DMS153 treated with DMSO at 0.1 percent for 48 hours (cell line): ENCODE results near the gene KIAA1671.

Experiments
- DNase-seq: peaks from one replicate; lab custom pipeline; 2025; ENCODE audit not compliant: unreplicated experiment; lab: John Stamatoyannopoulos, UW

The KIAA1671 gene

GRCh38 chr22:25134451-25134850, 181.9 kb downstream of the KIAA1671 start:
- no peak for DNase-seq

GRCh38 chr22:25136953-25137576, 184.5 kb downstream of the KIAA1671 start:
- no peak for DNase-seq

DNA sequence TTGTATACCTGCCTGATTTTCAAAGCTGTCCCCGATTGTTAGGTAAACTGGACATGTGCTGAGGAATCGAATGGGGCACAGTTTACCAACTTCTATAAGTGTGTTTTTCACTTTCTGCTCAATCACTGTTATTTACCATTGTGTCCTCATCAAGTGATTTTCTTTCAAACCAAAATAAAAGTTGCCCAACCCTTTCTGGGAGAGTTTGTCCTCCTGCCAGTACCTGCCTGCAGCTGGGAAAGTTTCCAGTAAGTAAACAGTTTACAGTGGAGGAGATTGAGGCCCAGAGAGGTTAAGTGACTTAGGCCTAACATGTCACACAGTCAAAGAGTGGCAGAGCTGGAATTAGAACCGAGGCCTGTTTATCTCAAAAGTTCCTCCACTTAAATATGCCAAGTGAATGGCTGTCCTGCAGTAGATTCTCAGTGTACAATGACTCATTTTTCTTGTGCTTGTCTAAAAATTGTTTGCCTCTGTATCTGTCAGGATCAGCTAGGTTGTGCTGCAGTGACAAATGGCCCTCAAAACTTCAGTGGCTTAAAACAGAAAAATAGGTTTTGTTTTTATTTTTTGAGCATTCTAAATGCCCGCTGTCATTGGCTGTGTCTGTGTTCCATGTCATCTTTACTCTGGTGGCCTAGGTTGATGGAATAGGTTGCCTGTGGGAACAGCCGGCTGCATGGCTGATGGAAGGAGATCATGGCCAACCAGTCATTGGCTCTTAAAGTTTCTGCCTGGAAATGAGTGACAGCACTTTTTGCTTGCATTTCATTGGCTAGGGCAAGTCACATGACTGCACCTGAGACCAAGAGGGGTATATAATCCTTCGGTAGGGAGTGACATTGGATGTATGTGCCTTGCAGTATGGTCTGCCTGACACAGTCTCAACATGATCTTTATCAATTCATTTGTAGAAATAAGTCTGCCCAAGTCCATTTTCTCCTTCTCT, 185.3 kb downstream of the KIAA1671 start:
- no peak for DNase-seq

DNA sequence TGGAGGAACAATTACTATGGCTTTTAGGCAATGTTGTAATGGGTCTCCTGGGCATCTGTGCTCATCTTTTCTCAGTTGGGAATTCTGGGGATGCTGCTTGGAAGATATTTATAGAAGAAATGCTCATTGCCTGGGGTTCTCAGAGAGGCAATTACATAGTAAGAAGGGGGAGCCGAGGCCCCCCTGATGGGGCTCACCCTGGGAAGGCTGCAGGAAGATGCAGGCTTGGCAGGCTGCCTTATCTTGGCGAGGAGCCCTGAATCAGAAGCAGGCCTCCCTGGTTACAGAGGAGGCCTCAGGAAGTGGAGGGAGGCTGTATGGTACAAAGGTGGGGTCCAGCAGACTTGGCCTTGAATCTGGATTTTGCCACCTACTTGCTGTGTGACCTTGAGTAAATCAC, 186.5 kb downstream of the KIAA1671 start:
- DNase-seq: no peak

DNA sequence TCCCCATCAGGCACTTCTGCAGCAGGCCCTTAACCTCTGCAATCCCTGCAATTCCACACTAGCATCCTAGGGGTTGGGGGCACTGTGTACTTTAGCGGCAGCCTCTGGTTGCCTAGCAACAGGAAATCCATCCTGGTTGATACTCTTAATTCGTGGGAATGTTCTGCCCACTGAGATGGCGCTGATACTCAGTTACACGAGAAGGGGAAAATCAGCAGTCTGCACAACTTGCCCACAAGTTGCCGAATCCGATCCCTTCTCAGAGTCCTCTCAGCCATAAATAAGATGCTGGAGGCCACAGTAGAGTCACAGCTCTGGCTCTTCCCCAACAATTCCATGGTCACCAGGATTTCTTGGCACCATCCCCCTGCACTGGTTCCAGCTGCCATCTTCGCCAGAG, 189.6 kb downstream of the KIAA1671 start:
- no peak for DNase-seq

GRCh38 chr22:25143156-25144076, 190.9 kb downstream of the KIAA1671 start:
- no peak for DNase-seq

- DNase-seq: no peak
Observed at GRCh38 chr22:25144522-25144921, 192.0 kb downstream of the KIAA1671 start.

- DNase-seq: no peak
Observed at GRCh38 chr22:25146307-25146706, 193.8 kb downstream of the KIAA1671 start.

- DNase-seq: no peak
Observed at GRCh38 chr22:25146906-25147641, 194.6 kb downstream of the KIAA1671 start.

DNA sequence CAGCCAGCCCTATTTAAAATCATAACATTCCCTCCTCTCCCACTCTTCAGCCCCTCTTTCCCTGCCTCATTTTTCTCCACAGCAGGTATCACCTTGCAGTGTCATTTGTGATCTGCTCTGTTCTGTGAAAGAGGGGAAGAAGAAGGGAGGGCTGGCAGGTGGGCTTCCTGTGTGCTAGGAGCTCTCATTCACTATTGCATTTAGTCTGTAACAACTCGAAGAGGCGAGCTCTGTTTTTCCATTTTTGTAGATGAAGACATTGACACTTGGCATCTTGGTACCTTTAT, 195.1 kb downstream of the KIAA1671 start:
- no peak for DNase-seq

- DNase-seq: no peak
Observed at GRCh38 chr22:25148149-25148691, 195.7 kb downstream of the KIAA1671 start.

DNA sequence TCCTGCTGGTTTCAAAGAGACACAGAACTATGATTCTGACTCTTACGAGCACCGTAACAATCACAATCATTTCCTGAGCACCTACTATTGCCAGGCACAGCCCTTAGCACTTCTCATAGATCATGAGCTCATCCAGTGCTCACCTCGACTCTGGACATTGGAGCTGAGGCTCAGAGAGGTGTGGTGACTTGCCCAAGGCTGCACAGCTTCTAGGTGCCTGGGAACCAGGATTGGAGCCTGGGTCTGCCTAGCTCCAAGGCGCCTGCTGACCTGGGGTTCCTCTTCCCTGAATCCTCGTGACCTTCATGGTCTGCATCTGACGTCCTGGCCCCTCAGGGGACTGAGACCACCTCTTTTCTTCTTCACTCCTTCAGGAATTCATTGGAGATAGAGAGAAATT, 196.5 kb downstream of the KIAA1671 start:
- DNase-seq: no peak

DNA sequence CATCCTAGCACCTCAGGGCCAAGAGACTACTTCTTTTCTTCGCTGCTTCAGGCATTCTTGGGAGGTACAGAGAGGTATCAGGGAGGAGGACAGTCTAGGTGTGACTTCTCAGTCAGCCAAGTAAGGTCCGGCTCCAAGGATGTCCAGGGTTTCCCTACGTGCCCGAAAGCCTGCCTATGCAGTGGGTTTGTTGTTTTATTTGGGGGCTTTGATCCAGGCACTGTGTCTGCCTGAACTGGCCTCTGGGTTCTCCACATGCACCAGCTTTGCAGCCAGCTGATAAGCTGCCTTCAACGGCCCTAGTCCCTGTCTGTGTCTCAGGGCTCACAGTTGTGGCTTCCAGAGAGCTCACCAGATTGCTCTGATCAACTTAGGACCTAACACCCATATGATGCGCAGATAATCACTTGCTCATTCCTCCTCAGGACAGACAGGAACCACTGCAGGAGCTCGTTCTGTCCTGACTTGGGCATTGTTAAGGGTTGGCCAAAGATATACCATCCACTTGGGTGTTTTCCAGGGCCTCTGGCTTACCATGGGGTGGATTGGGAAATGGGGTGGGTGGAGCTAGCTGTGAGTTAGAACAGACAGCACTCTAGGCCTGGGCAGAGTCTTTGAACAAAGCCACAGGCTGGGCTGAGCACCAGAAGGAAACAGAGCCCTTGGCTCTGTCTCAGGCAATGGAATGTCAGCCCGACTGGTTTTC, 201.6 kb downstream of the KIAA1671 start:
- no peak for DNase-seq

DNA sequence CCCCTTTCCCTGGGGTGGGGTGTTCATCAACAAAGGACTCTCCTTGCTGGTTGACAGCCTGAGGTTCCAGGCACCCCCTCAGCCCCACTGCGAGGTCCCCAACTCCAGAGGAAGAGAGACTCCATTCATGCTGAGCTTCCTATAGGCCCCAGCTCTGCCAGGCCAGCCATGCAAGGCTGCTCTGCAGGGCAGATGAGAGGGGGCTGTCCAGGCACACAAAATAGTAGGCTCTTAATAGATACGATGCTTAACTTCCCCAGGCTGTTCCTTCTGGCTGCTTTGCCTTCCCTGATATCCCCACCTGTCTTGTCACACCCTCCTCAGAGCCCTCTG, 202.1 kb downstream of the KIAA1671 start:
- no peak for DNase-seq

- DNase-seq: no peak
Observed at GRCh38 chr22:25156736-25157135, 204.2 kb downstream of the KIAA1671 start.

DNA sequence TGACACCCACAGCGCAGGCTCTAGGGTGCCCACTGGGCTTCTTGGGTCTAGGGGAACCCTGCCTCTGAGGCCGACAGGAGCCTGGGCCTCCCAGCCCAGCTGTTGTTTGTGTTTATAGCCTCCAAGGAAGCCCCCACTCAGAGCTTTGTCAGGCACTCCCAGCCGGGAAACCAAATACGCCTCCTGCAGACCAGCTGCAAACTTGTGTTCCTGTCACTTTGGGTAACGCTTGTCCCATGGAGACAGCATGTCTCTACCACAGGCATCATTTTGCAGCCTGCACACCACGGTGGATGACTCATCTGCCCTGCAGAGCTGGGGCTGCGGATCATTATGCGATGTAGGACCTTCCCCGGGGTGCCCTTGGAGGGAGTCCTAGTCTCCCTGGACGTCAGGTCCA, 206.5 kb downstream of the KIAA1671 start:
- DNase-seq: no peak

DNA sequence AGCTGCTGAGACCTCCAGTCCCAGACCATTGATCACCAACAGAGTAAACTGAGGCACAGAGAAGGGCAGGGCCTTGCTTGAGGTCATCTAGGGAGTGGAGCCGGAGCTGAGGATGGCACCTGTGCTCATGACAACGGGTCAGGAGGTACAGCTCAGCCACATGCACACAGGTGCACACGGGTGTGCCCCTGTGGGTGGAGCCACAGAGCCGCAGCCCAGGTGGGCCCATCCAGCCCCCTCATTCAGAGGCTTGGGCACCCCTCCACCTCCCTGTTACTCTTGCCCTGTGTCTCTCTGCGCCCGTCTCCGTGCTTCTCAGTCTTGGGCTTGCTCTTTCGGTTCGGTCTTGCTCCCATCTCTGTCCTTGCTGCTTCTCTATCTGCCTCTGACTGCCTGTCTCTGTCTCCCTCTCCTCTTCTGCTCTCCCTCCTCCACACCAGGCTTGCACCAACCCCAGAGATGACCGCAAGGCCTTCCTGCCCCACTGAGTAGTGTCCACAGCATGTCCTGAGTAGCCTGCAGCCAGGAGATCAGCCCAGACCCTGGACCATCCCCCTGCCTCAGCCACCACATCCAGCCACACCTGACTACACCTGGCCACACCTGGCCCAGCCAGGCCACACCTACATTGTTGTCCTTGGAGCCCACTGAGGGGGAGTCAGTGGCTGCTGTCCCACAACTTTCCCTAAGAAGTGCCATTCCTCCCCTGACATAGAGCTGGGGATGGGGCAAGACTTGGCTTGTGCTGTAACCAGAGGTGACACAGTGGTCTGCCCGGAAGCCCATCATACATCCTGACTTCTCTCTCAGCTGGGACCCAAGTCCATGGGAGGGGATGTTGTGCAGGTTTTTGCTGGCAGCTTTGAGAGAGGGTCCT, 207.8 kb downstream of the KIAA1671 start:
- no peak for DNase-seq

DNA sequence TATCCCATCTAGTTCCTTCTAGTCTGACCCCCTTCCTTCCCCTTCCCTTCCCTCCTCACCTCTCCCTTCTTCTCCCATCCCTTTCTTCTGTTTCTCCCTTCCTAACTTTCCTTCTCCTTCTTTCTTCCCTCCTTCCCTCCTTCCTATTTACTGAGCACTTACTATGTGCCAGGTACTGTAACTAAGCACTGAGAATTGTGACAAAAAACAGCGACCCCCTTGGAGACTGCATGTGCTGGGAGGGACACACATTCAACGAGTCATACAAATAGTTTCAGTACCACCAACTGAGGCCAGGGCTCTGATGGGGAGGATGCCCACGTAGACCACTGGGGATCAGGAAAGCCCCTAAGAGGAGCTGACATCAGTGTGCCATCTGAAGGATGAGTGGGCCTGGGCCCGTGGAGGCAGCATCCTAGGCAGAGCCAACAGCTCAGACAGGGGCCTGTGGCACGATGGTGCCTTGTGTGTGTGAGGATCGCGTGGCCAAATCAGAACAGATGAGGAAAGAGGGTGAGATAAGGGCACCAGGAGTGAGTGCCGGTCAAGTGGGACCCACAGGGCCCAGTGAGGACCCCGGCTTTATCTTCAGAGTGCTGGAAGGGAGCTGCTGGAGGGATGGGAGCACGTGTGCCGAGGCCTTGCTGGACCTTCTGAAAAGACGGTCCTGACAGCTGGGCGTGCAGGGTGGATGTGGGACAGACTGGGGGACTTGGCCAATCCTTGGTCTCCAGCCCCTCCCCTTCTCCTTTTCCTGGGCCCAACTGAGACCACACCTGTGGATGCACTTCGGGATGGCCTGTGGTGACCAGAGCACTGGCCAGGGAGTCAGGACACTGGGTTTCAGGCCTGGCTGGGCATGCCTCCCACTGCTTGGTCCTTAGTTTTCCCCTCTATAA, 208.8 kb downstream of the KIAA1671 start:
- DNase-seq: no peak
